HepG2 (cell line): Measurements from ENCODE around the gene SPDYE4.

ENCODE experiments used
- U2AF2 ChIP-seq: fragments of 200-400 bp; formaldehyde crosslinking; IDR thresholded peaks from 2 replicates; pipeline ENCODE4 v1.6.1; 2017; ENCODE audit warnings: low read depth, mild to moderate bottlenecking, low read length
- ZMYM3 ChIP-seq: sonication (generic); formaldehyde crosslinking; IDR thresholded peaks from 2 replicates; pipeline ENCODE4 v1.5.1; 2020; ENCODE audit warnings: mild to moderate bottlenecking, missing genetic modification reagents
- ZNF431 ChIP-seq: sonication (generic); formaldehyde crosslinking; IDR thresholded peaks from 2 replicates; pipeline ENCODE4 v1.9.0; 2022; ENCODE audit warnings: missing genetic modification reagents, low read depth, mild to moderate bottlenecking, borderline replicate concordance
- TF ChIP-seq, protein P1 (sequence below): sonication (generic); formaldehyde crosslinking; IDR thresholded peaks from 2 replicates; pipeline ENCODE4 v1.5.0; 2020; ENCODE audit warnings: mild to moderate bottlenecking, missing genetic modification reagents, moderate library complexity

DNA sequence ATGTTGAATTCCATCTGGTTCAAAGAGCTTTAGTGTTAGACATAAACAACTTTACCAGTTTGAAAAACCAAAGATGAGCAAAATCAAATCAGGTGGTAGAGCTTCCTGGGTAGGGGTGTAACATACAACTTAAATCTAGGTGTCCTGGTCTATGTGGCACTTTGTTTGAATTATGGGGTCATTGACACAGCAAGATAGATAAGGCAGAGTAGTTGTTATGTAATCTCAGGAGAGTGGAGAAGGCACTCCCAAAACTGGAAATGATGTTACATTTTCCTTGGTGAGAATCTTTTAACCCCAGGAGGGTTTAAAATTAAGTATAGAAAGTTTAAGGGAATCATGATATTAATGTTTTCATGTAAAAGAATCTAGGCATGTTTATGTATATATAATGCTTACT lies 45.6 kb downstream of the SPDYE4 start:
- TF ChIP-seq, protein P1, sequence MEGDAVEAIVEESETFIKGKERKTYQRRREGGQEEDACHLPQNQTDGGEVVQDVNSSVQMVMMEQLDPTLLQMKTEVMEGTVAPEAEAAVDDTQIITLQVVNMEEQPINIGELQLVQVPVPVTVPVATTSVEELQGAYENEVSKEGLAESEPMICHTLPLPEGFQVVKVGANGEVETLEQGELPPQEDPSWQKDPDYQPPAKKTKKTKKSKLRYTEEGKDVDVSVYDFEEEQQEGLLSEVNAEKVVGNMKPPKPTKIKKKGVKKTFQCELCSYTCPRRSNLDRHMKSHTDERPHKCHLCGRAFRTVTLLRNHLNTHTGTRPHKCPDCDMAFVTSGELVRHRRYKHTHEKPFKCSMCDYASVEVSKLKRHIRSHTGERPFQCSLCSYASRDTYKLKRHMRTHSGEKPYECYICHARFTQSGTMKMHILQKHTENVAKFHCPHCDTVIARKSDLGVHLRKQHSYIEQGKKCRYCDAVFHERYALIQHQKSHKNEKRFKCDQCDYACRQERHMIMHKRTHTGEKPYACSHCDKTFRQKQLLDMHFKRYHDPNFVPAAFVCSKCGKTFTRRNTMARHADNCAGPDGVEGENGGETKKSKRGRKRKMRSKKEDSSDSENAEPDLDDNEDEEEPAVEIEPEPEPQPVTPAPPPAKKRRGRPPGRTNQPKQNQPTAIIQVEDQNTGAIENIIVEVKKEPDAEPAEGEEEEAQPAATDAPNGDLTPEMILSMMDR (CRISPR knock-in tag), result no peak
- no peak for TF ChIP-seq ZNF431 (CRISPR knock-in tag)
- TF ChIP-seq ZMYM3, result no peak
- TF ChIP-seq U2AF2, result no peak
